HEK293 (cell line): Measurements from ENCODE around the gene TEAD2.
A peak's percentile ranks its signal among the peaks of the same experiment; 100 is the strongest.

ENCODE experiments used
- CTCF ChIA-PET: fragments of 350-600 bp; formaldehyde crosslinking; extraction: SDS; loops from one replicate; lab custom pipeline; 2021; ENCODE audit warnings: antibody characterized with exemption; lab: Yijun Ruan, JAX
- POLR2A ChIA-PET: fragments of 300-600 bp; formaldehyde crosslinking; extraction: SDS; loops from one replicate; lab custom pipeline; 2020; ENCODE audit warnings: antibody characterized with exemption, inconsistent platforms; lab: Yijun Ruan, JAX
- H3K27ac ChIP-seq: fragments of 200-500 bp; sonication (Bioruptor generic); 2 replicates; pipeline ENCODE4 v1.5.1; 2014; ENCODE audit warnings: low read depth, low read length, control low read depth, inconsistent platforms; ENCODE audit errors: extremely low read depth
- H3K36me3 ChIP-seq, 2 experiments: fragments of 200-500 bp in 1 of 2; sonication (Bioruptor generic) in 1 of 2; 1 replicate in 1 of 2; 2 replicates in 1 of 2; pipeline ENCODE4 v1.5.1; 2014 to 2017; ENCODE audit warnings: inconsistent platforms in 2 of 2, low read length in 2 of 2; ENCODE audit not compliant: control insufficient read depth in 2 of 2, insufficient read depth in 1 of 2
- H3K4me1 ChIP-seq: fragments of 200-500 bp; sonication (Bioruptor generic); 2 replicates; pipeline ENCODE4 v1.5.1; 2014; ENCODE audit warnings: mild to moderate bottlenecking, low read length, inconsistent platforms; ENCODE audit not compliant: control insufficient read depth, insufficient read depth
- H3K4me3 ChIP-seq: 2 replicates; pipeline ENCODE4 v1.5.1; 2011; ENCODE audit warnings: low read depth, mild to moderate bottlenecking, control low read depth, low read length, moderate library complexity
- H3K9me3 ChIP-seq: fragments of 200-500 bp; sonication (Bioruptor generic); 2 replicates; pipeline ENCODE4 v1.5.1; 2014; ENCODE audit warnings: low read depth, low read length, inconsistent platforms; ENCODE audit not compliant: control insufficient read depth, insufficient read depth
- GFI1B ChIP-seq: fragments of 450-650 bp; formaldehyde crosslinking; IDR thresholded peaks from 2 replicates; pipeline ENCODE4 v1.5.1; 2016; ENCODE audit warnings: missing biosample characterization, missing genetic modification characterization
- GLI4 ChIP-seq: fragments of 450-650 bp; formaldehyde crosslinking; IDR thresholded peaks from 2 replicates; pipeline ENCODE4 v1.5.1; 2016; ENCODE audit warnings: missing biosample characterization, missing genetic modification characterization
- GLIS1 ChIP-seq: fragments of 450-650 bp; formaldehyde crosslinking; IDR thresholded peaks from 2 replicates; pipeline ENCODE4 v1.5.1; 2016; ENCODE audit warnings: missing biosample characterization, missing genetic modification characterization
- HOXA7 ChIP-seq: sonication (generic); formaldehyde crosslinking; IDR thresholded peaks from 2 replicates; pipeline ENCODE4 v1.8.1; 2022; ENCODE audit warnings: missing genetic modification reagents, borderline replicate concordance
- HOXC10 ChIP-seq: sonication (generic); formaldehyde crosslinking; IDR thresholded peaks from 2 replicates; pipeline ENCODE4 v1.8.1; 2023; ENCODE audit warnings: mild to moderate bottlenecking, missing genetic modification reagents
- IKZF3 ChIP-seq: fragments of 450-650 bp; IDR thresholded peaks from 2 replicates; pipeline ENCODE4 v1.5.0; 2018; ENCODE audit warnings: missing biosample characterization, mild to moderate bottlenecking, missing genetic modification characterization, moderate library complexity
- KLF1 ChIP-seq: fragments of 450-650 bp; formaldehyde crosslinking; IDR thresholded peaks from 2 replicates; pipeline ENCODE4 v1.5.1; 2016; ENCODE audit warnings: missing biosample characterization, missing genetic modification characterization
- KLF8 ChIP-seq: fragments of 450-650 bp; formaldehyde crosslinking; IDR thresholded peaks from 2 replicates; pipeline ENCODE4 v1.5.1; 2016; ENCODE audit warnings: missing biosample characterization, missing genetic modification characterization
- MZF1 ChIP-seq: fragments of 450-650 bp; formaldehyde crosslinking; IDR thresholded peaks from 2 replicates; pipeline ENCODE4 v1.5.1; 2017; ENCODE audit warnings: missing biosample characterization, missing genetic modification characterization, borderline replicate concordance
- OSR2 ChIP-seq: fragments of 450-650 bp; formaldehyde crosslinking; IDR thresholded peaks from 2 replicates; pipeline ENCODE4 v1.5.1; 2016; ENCODE audit warnings: missing biosample characterization, missing genetic modification characterization
- OVOL3 ChIP-seq: fragments of 450-650 bp; formaldehyde crosslinking; IDR thresholded peaks from 2 replicates; pipeline ENCODE4 v1.5.1; 2016; ENCODE audit warnings: missing biosample characterization, missing genetic modification characterization
- SP2 ChIP-seq: fragments of 450-650 bp; formaldehyde crosslinking; IDR thresholded peaks from 2 replicates; pipeline ENCODE4 v1.5.1; 2016; ENCODE audit warnings: missing biosample characterization, missing genetic modification characterization
- SP7 ChIP-seq: fragments of 450-650 bp; formaldehyde crosslinking; IDR thresholded peaks from 2 replicates; pipeline ENCODE4 v1.5.1; 2016; ENCODE audit warnings: missing biosample characterization, missing genetic modification characterization
- TCF7L2 ChIP-seq: IDR thresholded peaks from 2 replicates; pipeline ENCODE4 v1.6.1; 2011; ENCODE audit warnings: low read depth, mild to moderate bottlenecking, inconsistent platforms, low read length, moderate library complexity, borderline replicate concordance
- ZBTB48 ChIP-seq: fragments of 450-650 bp; formaldehyde crosslinking; IDR thresholded peaks from 2 replicates; pipeline ENCODE4 v1.5.1; 2016; ENCODE audit warnings: missing biosample characterization, missing genetic modification characterization
- ZBTB8A ChIP-seq: fragments of 450-650 bp; formaldehyde crosslinking; IDR thresholded peaks from 2 replicates; pipeline ENCODE4 v1.5.1; 2016; ENCODE audit warnings: missing biosample characterization, missing genetic modification characterization
- ZNF16 ChIP-seq: fragments of 450-650 bp; formaldehyde crosslinking; IDR thresholded peaks from 2 replicates; pipeline ENCODE4 v1.5.1; 2016; ENCODE audit warnings: low read depth, missing biosample characterization, missing genetic modification characterization
- ZNF169 ChIP-seq: fragments of 450-650 bp; formaldehyde crosslinking; IDR thresholded peaks from 2 replicates; pipeline ENCODE4 v1.5.1; 2016; ENCODE audit warnings: missing biosample characterization, missing genetic modification characterization
- ZNF19 ChIP-seq: fragments of 450-650 bp; formaldehyde crosslinking; IDR thresholded peaks from 2 replicates; pipeline ENCODE4; 2016; ENCODE audit warnings: missing biosample characterization, missing genetic modification characterization, low read depth
- ZNF341 ChIP-seq: fragments of 450-650 bp; formaldehyde crosslinking; IDR thresholded peaks from 2 replicates; pipeline ENCODE4; 2016; ENCODE audit warnings: low read depth, missing biosample characterization, missing genetic modification characterization
- ZNF510 ChIP-seq: fragments of 450-650 bp; formaldehyde crosslinking; IDR thresholded peaks from 2 replicates; pipeline ENCODE4 v1.5.1; 2018; ENCODE audit warnings: mild to moderate bottlenecking, missing genetic modification characterization, missing biosample characterization; ENCODE audit not compliant: insufficient replicate concordance
- ZNF571 ChIP-seq: fragments of 450-650 bp; formaldehyde crosslinking; IDR thresholded peaks from 2 replicates; pipeline ENCODE4 v1.5.0; 2017; ENCODE audit warnings: missing biosample characterization, missing genetic modification characterization
- ZNF596 ChIP-seq: fragments of 450-650 bp; IDR thresholded peaks from 2 replicates; pipeline ENCODE4 v1.5.0; 2018; ENCODE audit warnings: missing biosample characterization, mild to moderate bottlenecking, missing genetic modification characterization, moderate library complexity
- ZNF623 ChIP-seq: fragments of 450-650 bp; formaldehyde crosslinking; IDR thresholded peaks from 2 replicates; pipeline ENCODE4 v1.5.1; 2016; ENCODE audit warnings: missing biosample characterization, missing genetic modification characterization
- ZNF830 ChIP-seq: fragments of 450-650 bp; IDR thresholded peaks from 2 replicates; pipeline ENCODE4 v1.5.0; 2018; ENCODE audit warnings: missing biosample characterization, missing genetic modification characterization, low read depth, mild to moderate bottlenecking, moderate library complexity
- ZXDB ChIP-seq: fragments of 450-650 bp; formaldehyde crosslinking; IDR thresholded peaks from 2 replicates; pipeline ENCODE4 v1.5.1; 2016; ENCODE audit warnings: missing biosample characterization, missing genetic modification characterization
- TF ChIP-seq, protein P1 (sequence below): fragments of 450-650 bp; formaldehyde crosslinking; IDR thresholded peaks from 2 replicates; pipeline ENCODE4 v1.5.1; 2016; ENCODE audit warnings: missing biosample characterization, missing genetic modification characterization
- TF ChIP-seq, protein P2 (sequence below): fragments of 450-650 bp; formaldehyde crosslinking; IDR thresholded peaks from 2 replicates; pipeline ENCODE4 v1.5.1; 2016; ENCODE audit warnings: missing biosample characterization, missing genetic modification characterization
- TF ChIP-seq, protein P3 (sequence below): fragments of 450-650 bp; formaldehyde crosslinking; IDR thresholded peaks from 2 replicates; pipeline ENCODE4 v1.5.1; 2016; ENCODE audit warnings: missing biosample characterization, missing genetic modification characterization
- TF ChIP-seq, protein P4 (sequence below): fragments of 450-650 bp; formaldehyde crosslinking; IDR thresholded peaks from 2 replicates; pipeline ENCODE4 v1.5.1; 2016; ENCODE audit warnings: missing biosample characterization, missing genetic modification characterization

TEAD2 gene

DNA sequence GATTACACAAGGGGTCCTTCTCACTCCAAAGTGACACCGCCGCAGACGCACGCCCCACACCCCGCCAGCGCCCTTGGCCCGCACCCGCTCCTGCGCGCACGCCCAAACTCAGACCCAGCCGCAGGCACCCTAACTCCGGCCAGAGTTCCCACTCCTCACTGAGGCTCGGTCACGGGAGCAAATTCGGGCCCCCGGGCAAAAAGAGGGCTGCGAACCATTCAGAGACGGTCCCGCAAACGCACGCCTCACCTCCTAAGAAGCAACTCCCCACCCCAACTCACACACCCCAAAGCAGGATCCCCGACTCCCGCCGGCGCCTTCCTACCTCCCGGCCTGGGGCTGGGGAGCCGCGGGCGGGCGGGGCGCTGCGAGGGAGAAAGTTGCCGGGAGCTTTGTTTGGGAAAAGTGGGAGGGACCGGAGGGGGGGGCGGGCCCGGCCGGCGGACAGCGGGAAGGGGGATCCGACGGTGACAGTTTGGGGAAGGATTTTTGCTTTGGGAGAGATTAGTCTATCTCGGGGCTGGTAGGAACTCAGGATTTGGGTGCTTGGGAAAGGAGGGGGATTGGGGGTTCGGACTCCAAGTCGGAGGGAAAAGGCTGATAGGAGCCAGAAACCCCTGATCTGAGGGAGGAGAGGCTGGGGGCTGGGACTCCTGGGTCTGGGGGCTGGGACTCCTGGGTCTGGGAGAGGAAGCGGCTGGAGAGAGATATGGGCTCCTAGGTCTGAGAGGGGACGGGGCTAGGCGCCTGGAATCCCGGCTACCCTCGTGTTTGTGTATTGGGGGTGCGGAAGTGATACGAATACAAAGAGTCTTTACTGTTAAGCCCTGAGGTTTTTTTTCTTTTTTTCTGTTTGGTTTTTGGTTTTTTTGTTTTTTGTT lies at the start of gene TEAD2:
TEAD2 (minus strand) TSS at position 369 of the 881 bp plus-strand sequence. CDS start 2,341 bp downstream, outside the sequence.
- Histone ChIP-seq H3K4me1 (peaks cover 14% of the 10 kb centered on the region), H3K9me3 (no peaks in the 10 kb centered on the region), H3K27ac (peak within 1 kb of the TSS; percentile 83), H3K4me3 (peak within 1 kb of the TSS; percentile 77), H3K36me3 (peaks cover 14 to 16% of the 10 kb centered on the region in 2 experiments)
- ChIA-PET CTCF (interaction anchor here (0.6 to 1.0 kb wide), 3 partner anchors 13 to 135 kb away, joined by 3 to 4 read pairs (median 3); no protein-coding TSS in a partner anchor), POLR2A (interaction anchor here (0.7 to 2.0 kb wide), 6 partner anchors 14 to 213 kb away, joined by 3 to 6 read pairs (median 4); partner anchors contain the start of genes ALDH16A1 and PIH1D1)
- no peak for TF ChIP-seq OVOL3 (tag by site-specific recombination)
- no peak for TF ChIP-seq ZNF341 (tag by site-specific recombination)
- peak; percentile 90 for TF ChIP-seq ZBTB8A (tag by site-specific recombination)
- TF ChIP-seq ZNF510 (tag by site-specific recombination), result no peak
- TF ChIP-seq SP7, result 0 out of 2 replicates have a peak, but pooled peaks have one; percentile 20
- TF ChIP-seq KLF8 (tag by site-specific recombination), result no peak; the same call in 1 of the 2 replicates
- peak; percentile 54; the same call in 1 of the 2 replicates for TF ChIP-seq KLF1 (tag by site-specific recombination)
- no peak for TF ChIP-seq HOXC10
- TF ChIP-seq, protein P1, sequence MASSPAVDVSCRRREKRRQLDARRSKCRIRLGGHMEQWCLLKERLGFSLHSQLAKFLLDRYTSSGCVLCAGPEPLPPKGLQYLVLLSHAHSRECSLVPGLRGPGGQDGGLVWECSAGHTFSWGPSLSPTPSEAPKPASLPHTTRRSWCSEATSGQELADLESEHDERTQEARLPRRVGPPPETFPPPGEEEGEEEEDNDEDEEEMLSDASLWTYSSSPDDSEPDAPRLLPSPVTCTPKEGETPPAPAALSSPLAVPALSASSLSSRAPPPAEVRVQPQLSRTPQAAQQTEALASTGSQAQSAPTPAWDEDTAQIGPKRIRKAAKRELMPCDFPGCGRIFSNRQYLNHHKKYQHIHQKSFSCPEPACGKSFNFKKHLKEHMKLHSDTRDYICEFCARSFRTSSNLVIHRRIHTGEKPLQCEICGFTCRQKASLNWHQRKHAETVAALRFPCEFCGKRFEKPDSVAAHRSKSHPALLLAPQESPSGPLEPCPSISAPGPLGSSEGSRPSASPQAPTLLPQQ (tag by site-specific recombination), result 0 out of 2 replicates have a peak, but pooled peaks have one; percentile 16
- TF ChIP-seq ZNF571 (tag by site-specific recombination), result no peak
- TF ChIP-seq OSR2 (tag by site-specific recombination), result no peak
- no peak for TF ChIP-seq TCF7L2
- TF ChIP-seq ZNF830 (tag by site-specific recombination), result no peak
- TF ChIP-seq GLI4 (tag by site-specific recombination), result no peak
- peak; percentile 83 for TF ChIP-seq ZBTB48 (tag by site-specific recombination)
- TF ChIP-seq, protein P2, sequence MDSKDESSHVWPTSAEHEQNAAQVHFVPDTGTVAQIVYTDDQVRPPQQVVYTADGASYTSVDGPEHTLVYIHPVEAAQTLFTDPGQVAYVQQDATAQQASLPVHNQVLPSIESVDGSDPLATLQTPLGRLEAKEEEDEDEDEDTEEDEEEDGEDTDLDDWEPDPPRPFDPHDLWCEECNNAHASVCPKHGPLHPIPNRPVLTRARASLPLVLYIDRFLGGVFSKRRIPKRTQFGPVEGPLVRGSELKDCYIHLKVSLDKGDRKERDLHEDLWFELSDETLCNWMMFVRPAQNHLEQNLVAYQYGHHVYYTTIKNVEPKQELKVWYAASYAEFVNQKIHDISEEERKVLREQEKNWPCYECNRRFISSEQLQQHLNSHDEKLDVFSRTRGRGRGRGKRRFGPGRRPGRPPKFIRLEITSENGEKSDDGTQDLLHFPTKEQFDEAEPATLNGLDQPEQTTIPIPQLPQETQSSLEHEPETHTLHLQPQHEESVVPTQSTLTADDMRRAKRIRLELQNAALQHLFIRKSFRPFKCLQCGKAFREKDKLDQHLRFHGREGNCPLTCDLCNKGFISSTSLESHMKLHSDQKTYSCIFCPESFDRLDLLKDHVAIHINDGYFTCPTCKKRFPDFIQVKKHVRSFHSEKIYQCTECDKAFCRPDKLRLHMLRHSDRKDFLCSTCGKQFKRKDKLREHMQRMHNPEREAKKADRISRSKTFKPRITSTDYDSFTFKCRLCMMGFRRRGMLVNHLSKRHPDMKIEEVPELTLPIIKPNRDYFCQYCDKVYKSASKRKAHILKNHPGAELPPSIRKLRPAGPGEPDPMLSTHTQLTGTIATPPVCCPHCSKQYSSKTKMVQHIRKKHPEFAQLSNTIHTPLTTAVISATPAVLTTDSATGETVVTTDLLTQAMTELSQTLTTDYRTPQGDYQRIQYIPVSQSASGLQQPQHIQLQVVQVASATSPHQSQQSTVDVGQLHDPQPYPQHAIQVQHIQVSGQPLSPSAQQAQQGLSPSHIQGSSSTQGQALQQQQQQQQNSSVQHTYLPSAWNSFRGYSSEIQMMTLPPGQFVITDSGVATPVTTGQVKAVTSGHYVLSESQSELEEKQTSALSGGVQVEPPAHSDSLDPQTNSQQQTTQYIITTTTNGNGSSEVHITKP (tag by site-specific recombination), result peak; percentile 61; the same call in 1 of the 2 replicates
- peak; percentile 84 for TF ChIP-seq GLIS1 (tag by site-specific recombination)
- no peak for TF ChIP-seq GFI1B
- no peak for TF ChIP-seq ZNF16 (tag by site-specific recombination)
- TF ChIP-seq, protein P3, sequence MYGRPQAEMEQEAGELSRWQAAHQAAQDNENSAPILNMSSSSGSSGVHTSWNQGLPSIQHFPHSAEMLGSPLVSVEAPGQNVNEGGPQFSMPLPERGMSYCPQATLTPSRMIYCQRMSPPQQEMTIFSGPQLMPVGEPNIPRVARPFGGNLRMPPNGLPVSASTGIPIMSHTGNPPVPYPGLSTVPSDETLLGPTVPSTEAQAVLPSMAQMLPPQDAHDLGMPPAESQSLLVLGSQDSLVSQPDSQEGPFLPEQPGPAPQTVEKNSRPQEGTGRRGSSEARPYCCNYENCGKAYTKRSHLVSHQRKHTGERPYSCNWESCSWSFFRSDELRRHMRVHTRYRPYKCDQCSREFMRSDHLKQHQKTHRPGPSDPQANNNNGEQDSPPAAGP (tag by site-specific recombination), result no peak
- TF ChIP-seq MZF1 (tag by site-specific recombination), result 0 out of 2 replicates have a peak, but pooled peaks have one; percentile 51
- no peak for TF ChIP-seq ZNF169 (tag by site-specific recombination)
- peak; percentile 58 for TF ChIP-seq SP2 (tag by site-specific recombination)
- TF ChIP-seq ZNF19 (tag by site-specific recombination), result no peak
- TF ChIP-seq ZNF596 (tag by site-specific recombination), result no peak
- TF ChIP-seq, protein P4, sequence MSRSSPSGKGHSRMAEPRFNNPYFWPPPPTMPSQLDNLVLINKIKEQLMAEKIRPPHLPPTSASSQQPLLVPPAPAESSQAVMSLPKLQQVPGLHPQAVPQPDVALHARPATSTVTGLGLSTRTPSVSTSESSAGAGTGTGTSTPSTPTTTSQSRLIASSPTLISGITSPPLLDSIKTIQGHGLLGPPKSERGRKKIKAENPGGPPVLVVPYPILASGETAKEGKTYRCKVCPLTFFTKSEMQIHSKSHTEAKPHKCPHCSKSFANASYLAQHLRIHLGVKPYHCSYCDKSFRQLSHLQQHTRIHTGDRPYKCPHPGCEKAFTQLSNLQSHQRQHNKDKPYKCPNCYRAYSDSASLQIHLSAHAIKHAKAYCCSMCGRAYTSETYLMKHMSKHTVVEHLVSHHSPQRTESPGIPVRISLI (tag by site-specific recombination), result peak; percentile 96
- no peak for TF ChIP-seq HOXA7 (CRISPR knock-in tag)
- no peak; the same call in 1 of the 2 replicates for TF ChIP-seq ZXDB
- peak; percentile 70; the same call in 1 of the 2 replicates for TF ChIP-seq IKZF3 (tag by site-specific recombination)
- no peak for TF ChIP-seq ZNF623
